ENCODE results near the gene KRTAP19-2.

KRTAP19-2 gene

DNA sequence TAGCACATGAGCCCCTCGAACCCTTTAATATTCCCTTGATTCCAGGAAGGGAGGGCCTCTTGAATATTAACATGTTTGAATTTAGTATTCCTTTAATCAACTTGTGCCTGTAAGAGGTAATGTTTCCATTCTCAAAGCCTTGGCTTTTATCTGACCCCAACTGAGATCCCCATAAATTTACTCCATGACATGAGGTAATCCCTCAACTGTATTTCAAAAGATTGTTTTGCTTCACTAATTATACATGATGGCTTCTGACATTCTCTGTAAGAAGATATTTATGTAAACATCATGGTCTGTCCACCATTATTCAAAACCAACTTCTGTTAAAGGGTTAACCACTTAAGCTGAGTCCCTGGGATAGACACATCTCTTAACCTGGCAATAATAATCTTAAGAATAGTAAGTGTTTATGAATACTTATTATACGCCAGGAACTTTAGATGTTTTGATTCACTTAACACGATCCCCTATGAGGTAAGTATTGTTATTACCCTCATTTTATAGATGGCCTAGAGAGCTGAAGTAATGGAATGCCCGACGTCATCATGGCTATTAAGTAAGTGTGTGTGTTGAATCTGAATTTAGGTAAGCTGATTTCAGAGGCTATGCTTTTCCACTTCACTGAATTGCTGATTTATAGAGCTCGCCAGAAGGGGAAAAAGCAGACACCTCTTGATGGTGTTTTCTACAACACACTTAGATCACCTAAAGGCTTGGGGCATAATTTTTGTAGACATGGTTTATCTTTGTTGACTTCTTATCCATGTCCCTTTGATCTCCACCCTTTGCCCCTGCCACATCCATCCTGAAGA, 18.1 kb downstream of the KRTAP19-2 start:
- Histone ChIP-seq H3K4me3 (ENCODE audit: low read depth, low read length) (no peak overlapping the region), H3K27me3 (no peaks in the 10 kb centered on the region), H3K4me1 (no peaks in the 10 kb centered on the region), H3K9me3 (no peaks in the 10 kb centered on the region), H3K36me3 (no peaks in the 10 kb centered on the region)
- no peak for DNase-seq
- TF ChIP-seq, protein P1, sequence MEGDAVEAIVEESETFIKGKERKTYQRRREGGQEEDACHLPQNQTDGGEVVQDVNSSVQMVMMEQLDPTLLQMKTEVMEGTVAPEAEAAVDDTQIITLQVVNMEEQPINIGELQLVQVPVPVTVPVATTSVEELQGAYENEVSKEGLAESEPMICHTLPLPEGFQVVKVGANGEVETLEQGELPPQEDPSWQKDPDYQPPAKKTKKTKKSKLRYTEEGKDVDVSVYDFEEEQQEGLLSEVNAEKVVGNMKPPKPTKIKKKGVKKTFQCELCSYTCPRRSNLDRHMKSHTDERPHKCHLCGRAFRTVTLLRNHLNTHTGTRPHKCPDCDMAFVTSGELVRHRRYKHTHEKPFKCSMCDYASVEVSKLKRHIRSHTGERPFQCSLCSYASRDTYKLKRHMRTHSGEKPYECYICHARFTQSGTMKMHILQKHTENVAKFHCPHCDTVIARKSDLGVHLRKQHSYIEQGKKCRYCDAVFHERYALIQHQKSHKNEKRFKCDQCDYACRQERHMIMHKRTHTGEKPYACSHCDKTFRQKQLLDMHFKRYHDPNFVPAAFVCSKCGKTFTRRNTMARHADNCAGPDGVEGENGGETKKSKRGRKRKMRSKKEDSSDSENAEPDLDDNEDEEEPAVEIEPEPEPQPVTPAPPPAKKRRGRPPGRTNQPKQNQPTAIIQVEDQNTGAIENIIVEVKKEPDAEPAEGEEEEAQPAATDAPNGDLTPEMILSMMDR (IDR thresholded peaks at IDR 0.05; ENCODE audit: low read depth, low read length) = no peak

DNA sequence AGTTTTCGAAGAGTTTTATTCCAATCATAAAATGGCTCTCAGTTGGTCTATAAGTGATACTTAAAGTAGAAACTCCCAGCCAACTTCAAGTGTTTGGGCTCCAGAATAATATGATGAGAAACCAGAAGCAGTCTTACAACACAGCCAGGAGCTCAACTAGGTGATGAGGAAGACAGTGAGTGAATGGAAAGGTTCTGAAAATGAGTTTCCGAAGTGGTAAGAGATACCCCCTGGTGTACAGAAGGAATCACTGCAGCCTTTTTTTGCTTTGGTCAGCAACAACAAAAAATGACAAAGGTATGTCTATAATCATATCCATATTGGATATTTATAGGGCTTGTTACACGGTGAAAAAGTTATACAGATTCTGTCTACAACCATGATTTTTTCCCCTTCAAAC, 23.5 kb downstream of the KRTAP19-2 start:
- Histone ChIP-seq H3K36me3 (no peaks in the 10 kb centered on the region), H3K27me3 (no peaks in the 10 kb centered on the region), H3K4me1 (no peaks in the 10 kb centered on the region), H3K9me3 (no peaks in the 10 kb centered on the region), H3K4me3 (ENCODE audit: low read depth, low read length) (no peak overlapping the region)
- no peak for DNase-seq
- TF ChIP-seq, protein P1 (IDR thresholded peaks at IDR 0.05; ENCODE audit: low read depth, low read length) = peak; percentile 58

DNA sequence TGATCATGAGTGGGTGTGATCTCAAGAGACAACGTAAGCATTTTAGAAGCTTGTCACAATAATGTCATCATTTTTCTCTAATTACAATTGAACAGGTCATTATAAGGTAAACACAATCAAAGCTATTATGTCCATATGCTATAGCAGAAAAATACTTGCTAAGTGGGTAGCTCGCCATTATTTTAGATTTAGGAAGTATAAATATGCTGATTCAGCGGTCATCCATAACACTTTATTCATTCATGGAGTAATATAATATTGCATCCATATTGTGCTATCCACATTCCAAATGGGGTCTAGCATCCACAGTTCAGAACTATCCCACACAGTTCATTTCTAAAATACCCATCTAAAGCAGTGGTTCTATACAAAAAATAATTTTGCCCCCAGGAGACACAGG, 38.7 kb downstream of the KRTAP19-2 start:
- Histone ChIP-seq H3K9me3 (no peaks in the 10 kb centered on the region), H3K36me3 (no peaks in the 10 kb centered on the region)
- TF ChIP-seq, protein P1 (IDR thresholded peaks at IDR 0.05; ENCODE audit: low read depth, low read length) = no peak

DNA sequence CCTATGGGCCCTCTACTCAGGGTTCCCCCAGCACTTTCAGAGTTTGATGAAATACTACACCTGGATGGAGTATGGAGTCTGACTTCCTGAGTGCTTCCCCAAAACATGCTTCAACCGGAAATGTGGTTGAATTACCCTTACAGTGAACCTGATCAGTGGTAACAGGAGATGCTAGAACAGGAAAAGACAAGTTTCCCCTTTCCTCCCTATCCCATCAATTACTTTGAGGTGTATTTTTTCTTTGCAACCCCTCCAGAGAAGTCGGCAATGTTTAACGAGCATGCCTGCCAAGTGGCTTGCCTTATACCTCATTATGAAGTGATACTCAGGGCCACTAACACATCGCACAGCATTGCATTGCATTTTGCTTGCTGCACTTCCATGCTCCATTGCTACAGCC, 40.2 kb downstream of the KRTAP19-2 start:
- DNase-seq = no peak
- H3K4me1 ChIP-seq = no peaks in the 10 kb centered on the region
- TF ChIP-seq, protein P1 (IDR thresholded peaks at IDR 0.05; ENCODE audit: low read depth, low read length) = no peak

More for the DNA sequence above, 38.7 kb downstream of the KRTAP19-2 start:
- DNase-seq = no peak
- Histone ChIP-seq H3K4me3 (ENCODE audit: low read depth, low read length) (no peak overlapping the region), H3K27me3 (no peaks in the 10 kb centered on the region), H3K4me1 (no peaks in the 10 kb centered on the region)

DNA sequence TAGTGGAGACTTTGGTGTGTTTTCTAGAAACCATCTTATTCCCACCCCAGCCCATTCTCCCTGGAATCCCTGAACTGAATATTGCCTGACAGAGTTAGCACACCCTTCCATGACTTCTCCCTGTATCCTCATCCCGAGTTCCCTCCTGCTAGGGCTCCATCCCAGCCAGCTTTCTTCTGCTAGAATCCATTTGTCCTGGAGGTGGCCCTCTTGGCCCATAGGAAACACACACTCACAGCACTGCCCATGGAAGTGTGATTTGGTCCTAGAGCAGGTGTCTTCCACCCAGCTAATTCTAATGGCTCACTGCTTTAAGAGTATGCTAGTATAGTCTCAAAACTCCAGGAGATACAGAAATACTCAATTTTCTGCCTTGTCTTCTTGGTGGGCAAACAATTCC, 43.0 kb downstream of the KRTAP19-2 start:
- no peaks in the 10 kb centered on the region for H3K4me1 ChIP-seq
- TF ChIP-seq, protein P1 (IDR thresholded peaks at IDR 0.05; ENCODE audit: low read depth, low read length) = no peak
- H3K4me3 ChIP-seq (ENCODE audit: low read depth, low read length) = no peak overlapping the region
- no peak for DNase-seq
- H3K9me3 ChIP-seq = no peaks in the 10 kb centered on the region
- H3K27me3 ChIP-seq = no peaks in the 10 kb centered on the region
- no peaks in the 10 kb centered on the region for H3K36me3 ChIP-seq

More for the DNA sequence above, 40.2 kb downstream of the KRTAP19-2 start:
- Histone ChIP-seq H3K27me3 (no peaks in the 10 kb centered on the region), H3K36me3 (no peaks in the 10 kb centered on the region), H3K4me3 (ENCODE audit: low read depth, low read length) (no peak overlapping the region), H3K9me3 (no peaks in the 10 kb centered on the region)

DNA sequence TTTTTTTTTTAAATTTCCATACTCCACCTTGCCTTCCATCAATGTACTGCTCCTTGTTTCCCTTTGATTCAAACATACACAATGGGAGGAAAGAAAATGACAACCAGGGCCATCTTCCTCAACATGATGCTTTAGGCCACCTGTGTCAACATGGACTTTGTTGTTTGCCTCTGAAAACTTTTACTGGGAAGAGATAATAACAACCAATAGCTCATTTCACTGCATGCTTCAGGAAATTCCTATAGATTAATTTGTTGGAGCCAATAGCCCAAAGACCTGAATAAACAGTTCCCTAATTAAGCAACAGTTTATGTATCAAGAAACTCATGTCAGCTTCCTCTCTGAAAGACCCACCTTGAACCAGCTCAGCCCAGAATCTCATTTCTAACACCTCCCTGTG, 44.0 kb downstream of the KRTAP19-2 start:
- Histone ChIP-seq H3K4me3 (ENCODE audit: low read depth, low read length) (no peak overlapping the region), H3K9me3 (no peaks in the 10 kb centered on the region), H3K4me1 (no peaks in the 10 kb centered on the region), H3K36me3 (no peaks in the 10 kb centered on the region), H3K27me3 (no peaks in the 10 kb centered on the region)
- TF ChIP-seq, protein P1 (IDR thresholded peaks at IDR 0.05; ENCODE audit: low read depth, low read length) = no peak
- no peak for DNase-seq

All from BE2C (cell line).